Measurements from ENCODE around the gene MAST4.

- TF ChIP-seq, protein P1, sequence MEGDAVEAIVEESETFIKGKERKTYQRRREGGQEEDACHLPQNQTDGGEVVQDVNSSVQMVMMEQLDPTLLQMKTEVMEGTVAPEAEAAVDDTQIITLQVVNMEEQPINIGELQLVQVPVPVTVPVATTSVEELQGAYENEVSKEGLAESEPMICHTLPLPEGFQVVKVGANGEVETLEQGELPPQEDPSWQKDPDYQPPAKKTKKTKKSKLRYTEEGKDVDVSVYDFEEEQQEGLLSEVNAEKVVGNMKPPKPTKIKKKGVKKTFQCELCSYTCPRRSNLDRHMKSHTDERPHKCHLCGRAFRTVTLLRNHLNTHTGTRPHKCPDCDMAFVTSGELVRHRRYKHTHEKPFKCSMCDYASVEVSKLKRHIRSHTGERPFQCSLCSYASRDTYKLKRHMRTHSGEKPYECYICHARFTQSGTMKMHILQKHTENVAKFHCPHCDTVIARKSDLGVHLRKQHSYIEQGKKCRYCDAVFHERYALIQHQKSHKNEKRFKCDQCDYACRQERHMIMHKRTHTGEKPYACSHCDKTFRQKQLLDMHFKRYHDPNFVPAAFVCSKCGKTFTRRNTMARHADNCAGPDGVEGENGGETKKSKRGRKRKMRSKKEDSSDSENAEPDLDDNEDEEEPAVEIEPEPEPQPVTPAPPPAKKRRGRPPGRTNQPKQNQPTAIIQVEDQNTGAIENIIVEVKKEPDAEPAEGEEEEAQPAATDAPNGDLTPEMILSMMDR (conservative IDR thresholded peaks at IDR 0.05; ENCODE audit: low read length) = no peak
- TF ChIP-seq EZH2phosphoT487 (IDR thresholded peaks at IDR 0.05; ENCODE audit: borderline replicate concordance, low read depth, low read length) = no peak
Observed at GRCh38 chr5:67195406-67196275, 599.4 kb downstream of the MAST4 start.
